C4-2B (cell line): ENCODE data around the gene MALAT1.

Experiments
- ZFX ChIP-seq: fragments of 450-650 bp; IDR thresholded peaks from 2 replicates; pipeline ENCODE4 v1.6.1; 2017
- TF ChIP-seq, protein P1 (sequence below): fragments of 450-650 bp; conservative IDR thresholded peaks from 2 replicates; pipeline ENCODE4 v1.5.1; 2017; ENCODE audit warnings: mild to moderate bottlenecking

DNA sequence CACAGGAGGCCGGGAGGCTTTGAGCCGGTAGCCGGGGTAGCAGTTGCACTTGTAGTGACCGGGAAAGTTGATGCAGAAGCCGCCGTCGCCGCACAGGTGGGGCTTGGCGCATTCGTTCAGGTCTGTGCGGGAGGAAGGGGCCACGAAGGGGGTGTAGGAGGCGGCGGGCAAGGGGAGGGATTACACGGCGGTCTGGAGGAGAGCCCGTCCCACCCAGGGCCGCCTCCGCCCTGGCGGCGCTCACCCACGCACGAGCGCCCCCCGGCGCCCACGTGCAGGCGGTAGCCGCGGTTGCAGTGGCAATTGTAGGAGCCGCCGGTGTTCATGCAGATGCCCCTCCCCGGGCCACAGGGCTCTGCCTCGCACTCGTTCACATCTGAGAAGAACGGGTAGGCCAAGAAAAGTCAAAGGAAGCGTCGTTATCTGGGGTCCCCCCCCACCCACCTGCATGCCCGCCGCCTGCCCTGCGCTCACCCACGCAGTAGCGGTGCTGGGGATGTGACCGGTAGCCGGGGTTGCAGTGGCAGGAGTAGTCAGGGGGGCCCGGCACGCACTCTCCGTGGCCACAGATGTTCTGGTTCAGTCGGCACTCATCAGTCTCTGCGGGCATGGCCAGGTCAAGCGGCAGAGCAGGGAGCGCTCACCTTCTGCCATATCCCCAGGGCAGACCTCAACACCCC lies 48.7 kb downstream of the MALAT1 start:
- TF ChIP-seq, protein P1, sequence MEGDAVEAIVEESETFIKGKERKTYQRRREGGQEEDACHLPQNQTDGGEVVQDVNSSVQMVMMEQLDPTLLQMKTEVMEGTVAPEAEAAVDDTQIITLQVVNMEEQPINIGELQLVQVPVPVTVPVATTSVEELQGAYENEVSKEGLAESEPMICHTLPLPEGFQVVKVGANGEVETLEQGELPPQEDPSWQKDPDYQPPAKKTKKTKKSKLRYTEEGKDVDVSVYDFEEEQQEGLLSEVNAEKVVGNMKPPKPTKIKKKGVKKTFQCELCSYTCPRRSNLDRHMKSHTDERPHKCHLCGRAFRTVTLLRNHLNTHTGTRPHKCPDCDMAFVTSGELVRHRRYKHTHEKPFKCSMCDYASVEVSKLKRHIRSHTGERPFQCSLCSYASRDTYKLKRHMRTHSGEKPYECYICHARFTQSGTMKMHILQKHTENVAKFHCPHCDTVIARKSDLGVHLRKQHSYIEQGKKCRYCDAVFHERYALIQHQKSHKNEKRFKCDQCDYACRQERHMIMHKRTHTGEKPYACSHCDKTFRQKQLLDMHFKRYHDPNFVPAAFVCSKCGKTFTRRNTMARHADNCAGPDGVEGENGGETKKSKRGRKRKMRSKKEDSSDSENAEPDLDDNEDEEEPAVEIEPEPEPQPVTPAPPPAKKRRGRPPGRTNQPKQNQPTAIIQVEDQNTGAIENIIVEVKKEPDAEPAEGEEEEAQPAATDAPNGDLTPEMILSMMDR: no peak
- no peak for TF ChIP-seq ZFX
